Brain microvascular endothelial cell (primary cell): Measurements from ENCODE around the gene DGCR2.

Source experiments
- DNase-seq: peaks from one replicate; pipeline ENCODE4 v3.0.0-alpha.2; 2020
- H3K27ac ChIP-seq: fragments of 250-450 bp; sonication (Bioruptor Pico); 2 replicates; pipeline ENCODE4 v1.5.1; 2020; ENCODE audit warnings: mild to moderate bottlenecking, moderate library complexity
- H3K27me3 ChIP-seq: fragments of 250-450 bp; sonication (Bioruptor Pico); replicated peaks from 2 replicates; pipeline ENCODE4 v1.5.1; 2020; ENCODE audit warnings: mild to moderate bottlenecking
- H3K36me3 ChIP-seq: fragments of 250-450 bp; sonication (Bioruptor Pico); replicated peaks from 2 replicates; pipeline ENCODE4 v1.5.1; 2020; ENCODE audit warnings: mild to moderate bottlenecking
- H3K4me3 ChIP-seq: 2 replicates; pipeline ENCODE4 v1.5.1; 2011; ENCODE audit warnings: low read depth, mild to moderate bottlenecking, control low read depth, low read length, moderate library complexity
- CTCF ChIP-seq: IDR thresholded peaks from 2 replicates; pipeline ENCODE4 v1.5.1; 2011; ENCODE audit warnings: low read depth, mild to moderate bottlenecking, moderate library complexity, low read length, control low read depth, inconsistent platforms; ENCODE audit errors: missing control alignments
- in situ Hi-C: cut with HindIII; loops from 2 replicates; pipeline ENCODE4 v1.10.0; 2017; ENCODE audit warnings: low sequenced_read_pairs, low pct_ligation_motif_present

Gene DGCR2

DNA sequence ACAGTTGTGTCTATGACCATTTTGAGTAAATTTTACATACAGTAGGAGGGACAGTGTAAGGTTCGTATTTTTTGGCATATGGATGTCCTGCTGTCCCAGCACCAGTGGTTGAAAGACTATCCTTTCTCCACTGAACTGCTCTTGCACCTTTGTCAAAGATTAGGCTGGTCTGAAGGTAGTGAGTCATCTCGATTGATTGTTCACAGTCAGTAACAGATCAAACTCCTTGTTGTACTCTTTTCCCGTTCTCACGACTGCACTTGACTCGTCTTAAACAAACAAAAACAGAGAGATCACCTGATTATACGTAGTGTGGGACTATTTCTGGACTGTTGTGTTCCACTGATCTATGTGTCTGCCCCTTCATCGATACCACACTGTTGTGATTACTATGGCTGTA, 77.1 kb downstream of the DGCR2 start:
- H3K4me3 ChIP-seq: no peak overlapping the region
- peaks cover 63% of the 10 kb centered on the region for H3K36me3 ChIP-seq
- in situ Hi-C loops: no loop called here
- H3K27ac ChIP-seq: no peak overlapping the region
- DNase-seq: no peak
- H3K27me3 ChIP-seq: no peaks in the 10 kb centered on the region
- no peak for TF ChIP-seq CTCF

GRCh38 chr22:19044381-19044780, 77.8 kb downstream of the DGCR2 start:
- no peak for TF ChIP-seq CTCF
- H3K36me3 ChIP-seq: peaks cover 61% of the 10 kb centered on the region
- H3K4me3 ChIP-seq: no peak overlapping the region
- no peaks in the 10 kb centered on the region for H3K27me3 ChIP-seq
- no peak overlapping the region for H3K27ac ChIP-seq
- no peak for DNase-seq
- in situ Hi-C loops: no loop called here

DNA sequence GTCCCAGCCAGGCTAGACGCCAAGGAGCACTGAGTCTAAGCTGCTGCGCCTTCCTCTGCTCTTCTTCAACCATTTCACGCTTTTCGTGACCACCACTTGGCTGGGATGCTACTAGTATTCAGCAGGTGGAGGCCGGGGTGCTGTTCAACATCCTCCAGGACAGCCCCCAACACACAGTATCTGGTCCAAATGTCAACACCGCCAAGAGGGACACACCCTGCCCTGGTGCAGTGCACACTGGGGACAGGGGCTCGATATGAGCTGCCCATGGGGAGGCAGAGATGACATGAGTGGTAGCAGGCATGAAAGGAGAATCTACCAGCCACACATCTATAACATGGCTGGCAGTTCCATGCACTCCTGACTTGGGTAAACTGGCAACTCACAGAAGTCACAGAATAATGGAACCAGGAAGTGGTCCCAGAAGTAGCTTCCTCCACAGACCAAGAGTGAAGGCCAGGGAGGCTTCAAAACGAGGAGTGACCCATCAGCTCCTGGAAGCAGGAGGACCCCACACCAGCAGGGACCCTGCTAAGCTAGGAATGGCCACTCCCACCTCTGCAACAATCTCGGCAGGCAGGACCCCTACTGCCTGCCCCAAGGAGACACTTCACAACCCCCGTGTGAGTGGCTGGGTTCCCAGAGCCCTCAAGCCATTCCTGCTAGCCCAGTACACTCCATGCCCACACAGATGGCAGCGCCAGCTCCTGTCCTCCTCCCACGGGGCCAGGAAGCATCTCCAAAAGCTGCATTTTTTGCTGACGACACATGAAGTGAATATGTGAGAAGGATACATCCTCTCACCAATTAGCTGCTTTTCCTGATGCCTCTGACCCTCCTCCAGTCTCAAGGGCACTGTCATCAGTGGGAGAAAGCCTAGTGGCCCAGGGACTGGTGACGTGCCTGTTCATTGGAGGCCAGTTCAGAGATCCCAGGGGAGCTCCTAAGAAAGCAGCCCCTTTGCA, 78.8 kb downstream of the DGCR2 start:
- in situ Hi-C loops: no loop called here
- Histone ChIP-seq H3K36me3 (peaks cover 54% of the 10 kb centered on the region), H3K27ac (no peak overlapping the region), H3K27me3 (no peaks in the 10 kb centered on the region), H3K4me3 (no peak overlapping the region)
- DNase-seq: no peak
- TF ChIP-seq CTCF: no peak

GRCh38 chr22:19042285-19043120, 79.7 kb downstream of the DGCR2 start:
- no peak for TF ChIP-seq CTCF
- H3K27me3 ChIP-seq: no peaks in the 10 kb centered on the region
- in situ Hi-C loops: no loop called here
- no peak overlapping the region for H3K27ac ChIP-seq
- no peak overlapping the region for H3K4me3 ChIP-seq
- no peak for DNase-seq
- H3K36me3 ChIP-seq: peaks cover 50% of the 10 kb centered on the region

GRCh38 chr22:19041704-19042074, 80.5 kb downstream of the DGCR2 start:
- in situ Hi-C loops: no loop called here
- no peak overlapping the region for H3K27ac ChIP-seq
- no peak overlapping the region for H3K4me3 ChIP-seq
- H3K27me3 ChIP-seq: no peaks in the 10 kb centered on the region
- DNase-seq: no peak
- peaks cover 42% of the 10 kb centered on the region for H3K36me3 ChIP-seq
- no peak for TF ChIP-seq CTCF
